ENCODE data around the gene MRPL53. TPM values are rescaled to one million over a fixed set of nuclear protein-coding genes. Genes with fewer than 3 reads are reported as not detected.

Gene MRPL53
- total and polyA plus RNA-seq, 2 of the 4 experiments (the other 2 are of a cell fraction) = 5.2 to 39.0 TPM

GRCh38 chr2:74424139-74424992 is 48.1 kb downstream of the MRPL53 start:
- no peak overlapping the region for H4K91ac ChIP-seq (ENCODE audit: insufficient read depth, low read depth, low read length)
- no peak overlapping the region for H4K8ac ChIP-seq (ENCODE audit: low read depth in 2 of 2, low read length in 2 of 2)
- no peak overlapping the region for H2AK9ac ChIP-seq (replicated peaks; ENCODE audit: low read depth, low read length, poor library complexity)
- DNase-seq (no peak), ATAC-seq (ENCODE audit: low read depth) (no peak)
- no peak overlapping the region for H3K27ac ChIP-seq (ENCODE audit: insufficient read depth, low read length)
- no peak overlapping the region for H3K9ac ChIP-seq (ENCODE audit: low read depth, low read length)
- H3K56ac ChIP-seq (ENCODE audit: extremely low read depth, insufficient read depth, low read length) = no peak overlapping the region
- no peak overlapping the region for H3K4ac ChIP-seq (ENCODE audit: low read depth, low read length)
- H3K14ac ChIP-seq (replicated peaks; ENCODE audit: low read depth, low read length) = no peak overlapping the region
- 0 out of 2 replicates have a peak, but pooled peaks cover 3% of the 10 kb centered on the region for H4K20me1 ChIP-seq (ENCODE audit: insufficient read depth, low read length)
- H3K36me3 ChIP-seq (ENCODE audit: control insufficient read depth, insufficient read depth, low read length) = peaks cover 42% of the 10 kb centered on the region
- H2BK20ac ChIP-seq (ENCODE audit: low read depth, low read length) = no peak overlapping the region
- no peak overlapping the region for H3K4me2 ChIP-seq (ENCODE audit: low read depth, low read length)
- H2AFZ ChIP-seq (replicated peaks; ENCODE audit: low read length, poor library complexity) = no peak overlapping the region
- ChIA-PET CTCF (no interaction called here), POLR2A (ENCODE audit: unreplicated experiment) (no interaction called here)
- H3K4me1 ChIP-seq (ENCODE audit: control insufficient read depth, insufficient read depth, low read length) = peaks cover 3% of the 10 kb centered on the region
- H2AK5ac ChIP-seq (ENCODE audit: low read depth, low read length) = no peak overlapping the region
- no peak overlapping the region for H2BK5ac ChIP-seq (ENCODE audit: low read depth, low read length, poor library complexity, severe bottlenecking)
- no peak overlapping the region for H3K23ac ChIP-seq (ENCODE audit: low read depth, low read length)
- no peak overlapping the region for H2BK120ac ChIP-seq (ENCODE audit: low read depth, low read length)
- no peaks in the 10 kb centered on the region for H3K27me3 ChIP-seq (ENCODE audit: control insufficient read depth, insufficient read depth, low read length)
- peaks cover 2 to 8% of the 10 kb centered on the region in 2 experiments; a peak in 2 of 4 replicates for H3K79me1 ChIP-seq (ENCODE audit: low read depth in 1 of 2, low read length in 2 of 2)
- no peak overlapping the region for H3K4me3 ChIP-seq (ENCODE audit: insufficient read depth, low read depth, low read length)
- H3K9me3 ChIP-seq (ENCODE audit: control insufficient read depth, insufficient read depth, low read length) = no peaks in the 10 kb centered on the region
- peaks cover 7% of the 10 kb centered on the region for H3K9me1 ChIP-seq (ENCODE audit: insufficient read depth, low read length)
- in situ Hi-C loops (cut with MboI; ENCODE audit: low sequenced_read_pairs) (no loop called here), intact Hi-C loops (cut with micrococcal nuclease) (no loop called here), dilution Hi-C loops (cut with HindIII; ENCODE audit: low sequenced_read_pairs, unreplicated experiment) (no loop called here)
- no peak overlapping the region for H4K5ac ChIP-seq (ENCODE audit: low read depth, low read length)
- 83% methylated on average over 2 of the region's 5 CpGs; no CpG with 5 or more reads in 1 of the 2 experiments for WGBS, 2 experiments (ENCODE audit: extremely low coverage in 2 of 2, insufficient read length in 1 of 2)
- H3K18ac ChIP-seq (ENCODE audit: low read depth, low read length) = no peak overlapping the region
- no TSS peak for BruUV-seq (replicated peaks)
- H2BK15ac ChIP-seq (ENCODE audit: low read depth, low read length) = no peak overlapping the region
- no peak for TF ChIP-seq MAFK (IDR thresholded peaks at IDR 0.05; ENCODE audit: low read depth, low read length)
- TF ChIP-seq NFE2L2 (IDR thresholded peaks at IDR 0.05; ENCODE audit: low read depth, low read length) = no peak
- TF ChIP-seq CTCF (conservative IDR thresholded peaks at IDR 0.05; ENCODE audit: low read depth, low read length) = no peak
- no peak for TF ChIP-seq BHLHE40 (IDR thresholded peaks at IDR 0.05; ENCODE audit: low read depth, low read length)
- TF ChIP-seq USF2 (IDR thresholded peaks at IDR 0.05; ENCODE audit: low read depth, low read length) = no peak
- TF ChIP-seq SMC3 (IDR thresholded peaks at IDR 0.05; ENCODE audit: low read depth, low read length) = no peak
- no peak for TF ChIP-seq MXI1 (IDR thresholded peaks at IDR 0.05; ENCODE audit: borderline replicate concordance, low read depth, low read length)
- no peak for TF ChIP-seq RCOR1 (IDR thresholded peaks at IDR 0.05; ENCODE audit: insufficient replicate concordance, low read length)
- no peak for TF ChIP-seq POLR2A (IDR thresholded peaks at IDR 0.05; ENCODE audit: low read depth, low read length)
- TF ChIP-seq CEBPB (IDR thresholded peaks at IDR 0.05; ENCODE audit: low read depth, low read length) = no peak
- no peak for TF ChIP-seq CHD1 (IDR thresholded peaks at IDR 0.05; ENCODE audit: low read depth, low read length)
- TF ChIP-seq MAZ (IDR thresholded peaks at IDR 0.05; ENCODE audit: borderline replicate concordance, low read depth, low read length) = no peak
- no peak for TF ChIP-seq RAD21 (IDR thresholded peaks at IDR 0.05; ENCODE audit: low read length)
- no peak for TF ChIP-seq ELK1 (IDR thresholded peaks at IDR 0.05; ENCODE audit: borderline replicate concordance, low read depth, low read length)
- no peak for TF ChIP-seq FOS (IDR thresholded peaks at IDR 0.05; ENCODE audit: low read depth, low read length)
